H1 (cell line): ENCODE data around the gene AMZ1. TPM values are rescaled to one million over a fixed set of nuclear protein-coding genes. Genes with fewer than 3 reads are reported as not detected.

Source experiments
- CTCF ChIA-PET: fragments of 300-600 bp; sonication (Branson Sonifier 250); formaldehyde crosslinking; loops from one replicate; lab custom pipeline; 2021; ENCODE audit not compliant: partially characterized antibody; lab: Charles Lee
- POLR2A ChIA-PET: fragments of 300-600 bp; sonication (Branson Sonifier 250); formaldehyde crosslinking; loops from one replicate; lab custom pipeline; 2021; ENCODE audit warnings: inconsistent platforms; ENCODE audit not compliant: partially characterized antibody; lab: Charles Lee
- DNase-seq, 2 experiments: peaks; one replicate each; pipeline versions ENCODE4 v3.0.0 to v3.0.0-alpha.2; 2010 to 2022; ENCODE audit warnings: low spot score in 2 of 2, low read depth in 1 of 2, mixed read lengths in 1 of 2
- FAIRE-seq: peaks from 2 replicates; lab custom pipeline; 2011; peaks lifted over from hg19 to GRCh38; lab: Jason Lieb, UNC
- H2AFZ ChIP-seq: 2 replicates; pipeline ENCODE4 v1.8.1; 2012; ENCODE audit warnings: low read length, inconsistent platforms
- H2AK5ac ChIP-seq: 2 replicates; pipeline ENCODE4 v1.6.1; 2013; ENCODE audit warnings: low read depth, low read length
- H2BK120ac ChIP-seq: replicated peaks from 2 replicates; pipeline ENCODE3; 2013; ENCODE audit warnings: low read depth, low read length, inconsistent platforms
- H2BK12ac ChIP-seq: 2 replicates; pipeline ENCODE4 v1.6.1; 2013; ENCODE audit warnings: low read depth, low read length
- H2BK15ac ChIP-seq: 2 replicates; pipeline ENCODE4 v1.6.1; 2013; ENCODE audit warnings: low read length
- H2BK20ac ChIP-seq: 2 replicates; pipeline ENCODE4 v1.6.1; 2013; ENCODE audit warnings: low read length
- H2BK5ac ChIP-seq: 2 replicates; pipeline ENCODE4 v1.6.1; 2013; ENCODE audit warnings: low read depth, low read length
- H3K14ac ChIP-seq: 2 replicates; pipeline ENCODE4 v1.6.1; 2013; ENCODE audit warnings: inconsistent platforms; ENCODE audit not compliant: insufficient read length
- H3K18ac ChIP-seq: 2 replicates; pipeline ENCODE4 v1.6.1; 2013; ENCODE audit warnings: low read length; ENCODE audit errors: extremely low read depth
- H3K23ac ChIP-seq: 2 replicates; pipeline ENCODE4 v1.6.1; 2013; ENCODE audit warnings: inconsistent platforms; ENCODE audit not compliant: insufficient read length
- H3K23me2 ChIP-seq: 2 replicates; pipeline ENCODE4 v1.6.1; 2013; ENCODE audit warnings: low read depth, low read length
- H3K27ac ChIP-seq: 2 replicates; pipeline ENCODE4 v1.6.1; 2011; ENCODE audit warnings: low read depth, low read length, inconsistent platforms
- H3K27me3 ChIP-seq, 4 experiments: replicated peaks in 1 of 4; 1 replicate in 1 of 4; 2 replicates in 3 of 4; pipeline versions ENCODE4 v1.6.1 to v1.8.1; 2011 to 2013; ENCODE audit warnings: low read length in 3 of 4, mild to moderate bottlenecking in 3 of 4, inconsistent platforms in 2 of 4, mixed read lengths in 2 of 4, moderate library complexity in 1 of 4; ENCODE audit not compliant: control insufficient read depth in 3 of 4, insufficient read depth in 3 of 4; ENCODE audit errors: extremely low read depth in 1 of 4
- H3K36me3 ChIP-seq, 4 experiments: 2 replicates each; pipeline versions ENCODE4 v1.6.1 to v1.8.1; 2011 to 2013; ENCODE audit warnings: mild to moderate bottlenecking in 4 of 4, low read length in 3 of 4, moderate library complexity in 2 of 4, control low read depth in 1 of 4, inconsistent platforms in 1 of 4; ENCODE audit not compliant: insufficient read depth in 4 of 4, control insufficient read depth in 2 of 4
- H3K4ac ChIP-seq: replicated peaks from 2 replicates; pipeline ENCODE3; 2013; ENCODE audit warnings: low read length, low read depth, mixed read lengths, inconsistent platforms; ENCODE audit not compliant: insufficient read length
- H3K4me1 ChIP-seq, 4 experiments: replicated peaks in 1 of 4; 1 replicate in 1 of 4; 2 replicates in 3 of 4; pipeline versions ENCODE4 v1.6.1 to v1.8.1; 2011 to 2013; ENCODE audit warnings: low read length in 3 of 4, inconsistent platforms in 2 of 4, mixed read lengths in 1 of 4; ENCODE audit not compliant: insufficient read depth in 4 of 4, control insufficient read depth in 3 of 4
- H3K4me2 ChIP-seq, 2 experiments: 2 replicates each; pipeline versions ENCODE4 v1.6.1 to v1.8.1; 2011 to 2013; ENCODE audit warnings: low read depth in 2 of 2, low read length in 2 of 2, control low read depth in 1 of 2, inconsistent platforms in 1 of 2, mild to moderate bottlenecking in 1 of 2; ENCODE audit not compliant: insufficient read depth in 1 of 2
- H3K4me3 ChIP-seq, 4 experiments: fragments of 200-600, 300-600 bp in 1 of 4; sonication (generic), shearing (Covaris generic), sonication (Bioruptor Twin) in 1 of 4; 2 replicates each; pipeline versions ENCODE4 v1.5.1 to v1.8.1; 2011 to 2016; ENCODE audit warnings: low read length in 4 of 4, low read depth in 3 of 4, control low read depth in 2 of 4, inconsistent platforms in 2 of 4, mild to moderate bottlenecking in 2 of 4, mixed read lengths in 1 of 4, moderate library complexity in 1 of 4; ENCODE audit not compliant: insufficient read depth in 2 of 4; ENCODE audit errors: extremely low read depth in 1 of 4
- H3K56ac ChIP-seq: replicated peaks from 2 replicates; pipeline ENCODE3; 2013; ENCODE audit warnings: low read depth, mild to moderate bottlenecking, mixed read lengths, low read length, inconsistent platforms; ENCODE audit not compliant: insufficient read length
- H3K79me1 ChIP-seq: 2 replicates; pipeline ENCODE4 v1.6.1; 2013; ENCODE audit warnings: low read depth, low read length, control low read depth
- H3K79me2 ChIP-seq, 2 experiments: 2 replicates each; pipeline versions ENCODE4 v1.6.1 to v1.8.1; 2012 to 2013; ENCODE audit warnings: low read length in 2 of 2, mild to moderate bottlenecking in 2 of 2, inconsistent platforms in 1 of 2; ENCODE audit not compliant: insufficient read depth in 2 of 2, control insufficient read depth in 1 of 2
- H3K9ac ChIP-seq, 4 experiments: replicated peaks in 1 of 4; 1 replicate in 1 of 4; 2 replicates in 3 of 4; pipeline versions ENCODE4 v1.6.1 to v1.8.1; 2011 to 2013; ENCODE audit warnings: low read depth in 3 of 4, low read length in 3 of 4, control low read depth in 2 of 4, mild to moderate bottlenecking in 2 of 4, moderate library complexity in 2 of 4, inconsistent platforms in 1 of 4; ENCODE audit errors: extremely low read depth in 1 of 4
- H3K9me3 ChIP-seq, 2 experiments: 2 replicates each; pipeline versions ENCODE4 v1.6.1 to v1.8.1; 2012 to 2013; ENCODE audit warnings: mild to moderate bottlenecking in 2 of 2, moderate library complexity in 2 of 2, control low read depth in 1 of 2, inconsistent platforms in 1 of 2, low read depth in 1 of 2, low read length in 1 of 2, mixed read lengths in 1 of 2; ENCODE audit not compliant: insufficient read depth in 2 of 2
- H4K20me1 ChIP-seq, 2 experiments: replicated peaks in 1 of 2; 2 replicates each; pipeline versions ENCODE3 to v1.8.1; 2011 to 2013; ENCODE audit warnings: inconsistent platforms in 2 of 2, low read length in 2 of 2, mild to moderate bottlenecking in 1 of 2; ENCODE audit not compliant: insufficient read depth in 2 of 2, control insufficient read depth in 1 of 2
- H4K5ac ChIP-seq: 2 replicates; pipeline ENCODE4 v1.6.1; 2013; ENCODE audit warnings: low read length, low read depth, mixed read lengths, inconsistent platforms; ENCODE audit not compliant: insufficient read length
- H4K8ac ChIP-seq: 2 replicates; pipeline ENCODE4 v1.8.0; 2013; ENCODE audit warnings: mild to moderate bottlenecking, moderate library complexity, low read length, inconsistent platforms; ENCODE audit not compliant: insufficient read depth; ENCODE audit errors: extremely low read depth
- H4K91ac ChIP-seq: replicated peaks from 2 replicates; pipeline ENCODE3; 2013; ENCODE audit warnings: low read length, mixed read lengths, inconsistent platforms; ENCODE audit not compliant: insufficient read length
- POLR2A ChIP-seq, 2 experiments: IDR thresholded peaks; 1 replicate in 1 of 2; 2 replicates in 1 of 2; pipeline ENCODE4 v1.6.1; 2011; ENCODE audit warnings: low read depth in 2 of 2, low read length in 2 of 2, mild to moderate bottlenecking in 2 of 2; ENCODE audit errors: control extremely low read depth in 1 of 2
- RAD21 ChIP-seq, 2 experiments: IDR thresholded peaks in 1 of 2; conservative IDR thresholded peaks in 1 of 2; 2 replicates each; pipeline ENCODE4 v1.6.1; 2011; ENCODE audit warnings: low read depth in 2 of 2, low read length in 2 of 2, improper control_type of control experiment in 1 of 2, inconsistent platforms in 1 of 2, mild to moderate bottlenecking in 1 of 2, moderate library complexity in 1 of 2
- WGBS, 2 experiments: shearing (Covaris generic) in 1 of 2; methylation state at CpG; one replicate each; pipeline versions ENCODE4 v1.1.6 to v1.1.7; 2013 to 2015; ENCODE audit warnings: low lambda C conversion rate in 2 of 2, mixed read lengths in 2 of 2, inconsistent platforms in 1 of 2, low coverage in 1 of 2, missing lambda C conversion rate in 1 of 2; ENCODE audit not compliant: insufficient replicate concordance in 2 of 2, insufficient coverage in 1 of 2, insufficient read length in 1 of 2; ENCODE audit errors: extremely low coverage in 1 of 2, missing lambda C conversion rate in 1 of 2; 5-methylcytosine and 5-hydroxymethylcytosine counted together
- polyA plus RNA-seq, 7 experiments: library from polyadenylated mRNA; depleted of rRNA in 3 of 7; stranded (reverse) in 5 of 7; unstranded in 2 of 7; fragments of >200 nt in 5 of 7; fragments of 200-250 nt in 2 of 7; gene quantifications; 1 replicate in 5 of 7; 2 replicates in 1 of 7; 4 replicates in 1 of 7; pipeline versions ENCODE4 v1.2.1 to v1.2.3, GENCODE V29; 2011 to 2013; ENCODE audit warnings: missing spikeins in 2 of 7, mixed read lengths in 2 of 7
- total RNA-seq: library from RNA; stranded (reverse); fragmentation: NEBNext Ultra II Directional; extraction: Animal tissue kit (Norgen Biotek cat#: 25700); gene quantifications from 2 replicates; pipeline ENCODE4 v1.2.1, GENCODE V29; 2021

AMZ1 gene
- total and polyA plus RNA-seq, 2 of the 8 experiments (the other 6 are each of a cell fraction or from before 2014, with no cell fraction given), result 0.59 to 1.4 TPM

GRCh38 chr7:2666588-2667250 is 21.3 kb upstream of the AMZ1 start:
- POLR2A ChIA-PET, result interaction anchor here (0.9 to 2.3 kb wide), 3 partner anchors 10 to 62 kb away, joined by 3 to 8 read pairs (median 3); partner anchors contain the start of gene TTYH3
- WGBS, 2 experiments, result 88% methylated on average over 14 of the region's 18 CpGs; no CpG with 5 or more reads in 1 of the 2 experiments

More at GRCh38 chr7:2666588-2667250, 21.3 kb upstream of the AMZ1 start:
- FAIRE-seq, result no peak
- no peak overlapping the region for H4K8ac ChIP-seq
- CTCF ChIA-PET, result interaction anchor here (1.0 to 8.1 kb wide), 4 partner anchors 14 to 149 kb away, joined by 3 to 83 read pairs (median 10); no protein-coding TSS in a partner anchor
- no peak overlapping the region for H2BK120ac ChIP-seq
- H3K36me3 ChIP-seq, result peaks cover 0 to 6% (median 0%) of the 10 kb centered on the region in 4 experiments; a peak in 2 of 8 replicates
- peaks cover 0 to 4% of the 10 kb centered on the region in 2 experiments; a peak in 2 of 4 replicates for H3K9me3 ChIP-seq
- no peak overlapping the region for H3K18ac ChIP-seq
- H4K91ac ChIP-seq, result no peak overlapping the region
- peaks cover 0 to 7% (median 0%) of the 10 kb centered on the region in 4 experiments; a peak in 2 of 7 replicates for H3K27me3 ChIP-seq
- H2AFZ ChIP-seq, result no peak overlapping the region
- no peak for DNase-seq
- no peaks in the 10 kb centered on the region for H3K79me2 ChIP-seq
- no peaks in the 10 kb centered on the region for H3K23me2 ChIP-seq
- peaks cover 0 to 2% of the 10 kb centered on the region in 2 experiments for H4K20me1 ChIP-seq
- TF ChIP-seq POLR2A (IDR thresholded peaks at IDR 0.05; ENCODE audit: control extremely low read depth in 1 of 2, low read depth in 2 of 2, low read length in 2 of 2) (peak in 1 of 2 experiments; percentile 40; a peak in 1 of 3 replicates), RAD21 (IDR thresholded peaks at IDR 0.05 in 1 of 2, conservative IDR thresholded peaks at IDR 0.05 in 1 of 2; ENCODE audit: low read depth in 2 of 2, low read length in 2 of 2) (no peak)
- no peak overlapping the region for H2BK20ac ChIP-seq
- H2BK15ac ChIP-seq, result no peak overlapping the region
- H3K56ac ChIP-seq, result no peak overlapping the region
- no peak overlapping the region for H3K4me2 ChIP-seq
- H3K23ac ChIP-seq, result no peak overlapping the region
- H3K4ac ChIP-seq, result no peak overlapping the region
- H3K9ac ChIP-seq, result no peak overlapping the region
- H3K79me1 ChIP-seq, result no peaks in the 10 kb centered on the region
- H2AK5ac ChIP-seq, result no peak overlapping the region
- H3K27ac ChIP-seq, result no peak overlapping the region
- no peak overlapping the region for H4K5ac ChIP-seq
- H2BK12ac ChIP-seq, result no peak overlapping the region
- H3K4me3 ChIP-seq, result no peak overlapping the region
- H3K14ac ChIP-seq, result no peak overlapping the region
- peaks cover 0 to 4% (median under 1%) of the 10 kb centered on the region in 4 experiments; a peak in 2 of 7 replicates for H3K4me1 ChIP-seq
- no peak overlapping the region for H2BK5ac ChIP-seq
